Measurements from ENCODE around the gene COMMD9.

Gene COMMD9

GRCh38 chr11:36237391-36237790, 51.8 kb downstream of the COMMD9 start:
- no peak overlapping the region for H3K4me3 ChIP-seq (ENCODE audit: low read length)
- TF ChIP-seq, protein P1, sequence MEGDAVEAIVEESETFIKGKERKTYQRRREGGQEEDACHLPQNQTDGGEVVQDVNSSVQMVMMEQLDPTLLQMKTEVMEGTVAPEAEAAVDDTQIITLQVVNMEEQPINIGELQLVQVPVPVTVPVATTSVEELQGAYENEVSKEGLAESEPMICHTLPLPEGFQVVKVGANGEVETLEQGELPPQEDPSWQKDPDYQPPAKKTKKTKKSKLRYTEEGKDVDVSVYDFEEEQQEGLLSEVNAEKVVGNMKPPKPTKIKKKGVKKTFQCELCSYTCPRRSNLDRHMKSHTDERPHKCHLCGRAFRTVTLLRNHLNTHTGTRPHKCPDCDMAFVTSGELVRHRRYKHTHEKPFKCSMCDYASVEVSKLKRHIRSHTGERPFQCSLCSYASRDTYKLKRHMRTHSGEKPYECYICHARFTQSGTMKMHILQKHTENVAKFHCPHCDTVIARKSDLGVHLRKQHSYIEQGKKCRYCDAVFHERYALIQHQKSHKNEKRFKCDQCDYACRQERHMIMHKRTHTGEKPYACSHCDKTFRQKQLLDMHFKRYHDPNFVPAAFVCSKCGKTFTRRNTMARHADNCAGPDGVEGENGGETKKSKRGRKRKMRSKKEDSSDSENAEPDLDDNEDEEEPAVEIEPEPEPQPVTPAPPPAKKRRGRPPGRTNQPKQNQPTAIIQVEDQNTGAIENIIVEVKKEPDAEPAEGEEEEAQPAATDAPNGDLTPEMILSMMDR (conservative IDR thresholded peaks at IDR 0.05; ENCODE audit: low read depth, low read length), result no peak
- no peak for DNase-seq (ENCODE audit: low read depth)

- H3K4me3 ChIP-seq (ENCODE audit: low read length), result no peak overlapping the region
- TF ChIP-seq, protein P1 (conservative IDR thresholded peaks at IDR 0.05; ENCODE audit: low read depth, low read length), result no peak
- no peak for DNase-seq (ENCODE audit: low read depth)
These were observed 53.5 kb downstream of the COMMD9 start for GRCh38 chr11:36235750-36236149.

DNA sequence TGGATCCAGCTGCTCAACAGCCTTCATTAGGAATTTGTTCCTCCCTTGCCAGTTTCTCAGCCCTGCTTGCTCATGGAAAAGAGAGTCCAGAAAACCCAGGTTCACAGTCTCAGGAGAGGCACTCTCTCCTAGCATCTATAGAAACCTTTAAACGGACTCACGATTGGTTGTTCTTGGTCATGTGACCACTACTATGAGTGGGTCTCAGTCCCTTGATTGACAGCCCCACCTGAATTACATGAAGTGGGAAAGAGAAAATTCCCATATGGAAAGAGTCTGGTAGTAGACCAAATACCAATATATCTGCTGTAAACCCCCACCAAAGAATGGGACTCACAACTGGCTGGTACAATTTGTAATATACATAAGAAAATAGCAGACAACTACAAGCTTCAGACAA, 54.4 kb downstream of the COMMD9 start:
- no peak overlapping the region for H3K4me3 ChIP-seq (ENCODE audit: low read length)
- TF ChIP-seq, protein P1 (conservative IDR thresholded peaks at IDR 0.05; ENCODE audit: low read depth, low read length), result no peak
- no peak for DNase-seq (ENCODE audit: low read depth)

DNA sequence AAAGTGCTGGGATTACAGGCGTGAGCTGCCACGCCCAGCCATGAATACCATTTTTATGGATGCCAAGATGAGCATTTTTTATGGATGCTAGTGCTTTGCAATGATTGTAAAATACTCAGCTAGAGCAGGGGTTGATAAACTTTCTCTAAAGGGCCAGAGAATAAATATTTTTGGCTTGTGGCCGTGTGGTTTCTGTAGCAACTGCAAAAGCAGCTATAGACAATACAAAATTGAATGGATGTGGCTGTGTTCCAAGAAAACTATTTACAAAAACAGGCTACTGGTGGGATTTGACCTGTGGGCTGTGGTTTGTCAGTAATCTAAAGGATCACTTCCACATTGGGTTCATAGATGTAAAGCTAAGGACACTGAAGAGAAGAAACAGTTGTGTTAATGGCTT, 56.0 kb downstream of the COMMD9 start:
- peak; percentile 51 for DNase-seq (ENCODE audit: low read depth)
- H3K4me3 ChIP-seq (ENCODE audit: low read length), result no peak overlapping the region
- TF ChIP-seq, protein P1 (conservative IDR thresholded peaks at IDR 0.05; ENCODE audit: low read depth, low read length), result no peak

GRCh38 chr11:36230779-36231699, 58.2 kb downstream of the COMMD9 start:
- TF ChIP-seq, protein P1 (conservative IDR thresholded peaks at IDR 0.05; ENCODE audit: low read depth, low read length), result no peak
- peak overlapping the region; percentile 4 for H3K4me3 ChIP-seq (ENCODE audit: low read length)
- DNase-seq (ENCODE audit: low read depth), result peak; percentile 85

- no peak for DNase-seq (ENCODE audit: low read depth)
- TF ChIP-seq, protein P1 (conservative IDR thresholded peaks at IDR 0.05; ENCODE audit: low read depth, low read length), result no peak
- H3K4me3 ChIP-seq (ENCODE audit: low read length), result no peak overlapping the region
These were observed 60.0 kb downstream of the COMMD9 start for GRCh38 chr11:36229091-36229705.
